ENCODE measurements around the gene TMCC3.
"Not testable (repeated sequence)": the region's sequence is repeated elsewhere in the genome, so short reads cannot be mapped to it uniquely, and the experiment has no call there.

TMCC3 gene

DNA sequence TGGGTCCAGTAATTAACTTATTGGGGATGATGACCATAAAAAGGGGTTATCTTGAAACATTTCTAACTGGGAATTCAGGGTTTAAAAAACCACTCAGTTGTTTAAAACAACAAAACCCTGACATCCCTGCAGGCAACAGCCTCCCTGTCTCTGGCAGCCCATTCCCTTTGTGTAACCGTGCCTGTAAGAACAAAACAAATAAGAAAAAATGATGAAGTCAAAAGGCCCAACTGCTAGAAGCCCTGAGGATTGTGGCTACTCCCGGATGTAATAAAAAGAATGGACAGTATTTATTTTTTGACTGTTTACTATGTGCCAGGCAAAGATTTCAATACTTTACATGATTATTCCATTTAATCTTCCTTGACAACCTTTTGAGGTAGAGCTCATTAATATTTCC, 75.3 kb downstream of the TMCC3 start:
- no peak for DNase-seq (ENCODE audit: low read depth in 3 of 3, low spot score in 1 of 3)

DNA sequence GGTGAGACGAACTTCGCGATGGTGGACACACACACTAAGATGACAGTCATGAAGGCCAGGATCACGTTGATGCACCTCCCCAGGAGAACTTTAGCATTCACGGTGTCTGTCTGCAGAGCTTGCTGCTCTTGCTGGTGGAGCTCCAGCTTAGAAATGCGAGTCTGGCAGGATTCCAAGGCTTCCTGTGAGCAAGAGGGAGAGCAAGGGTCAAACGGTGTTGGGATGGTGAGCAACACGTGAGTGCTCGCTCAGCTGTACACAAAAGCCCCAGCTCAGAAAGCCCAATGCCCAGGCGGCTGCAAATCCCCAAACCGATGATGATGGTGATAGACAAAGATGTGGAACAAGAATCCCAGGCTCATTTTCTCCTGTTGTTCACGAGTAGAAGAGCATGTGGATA, 78.8 kb downstream of the TMCC3 start:
- no peak for DNase-seq (ENCODE audit: low read depth in 3 of 3, low spot score in 1 of 3)

DNA sequence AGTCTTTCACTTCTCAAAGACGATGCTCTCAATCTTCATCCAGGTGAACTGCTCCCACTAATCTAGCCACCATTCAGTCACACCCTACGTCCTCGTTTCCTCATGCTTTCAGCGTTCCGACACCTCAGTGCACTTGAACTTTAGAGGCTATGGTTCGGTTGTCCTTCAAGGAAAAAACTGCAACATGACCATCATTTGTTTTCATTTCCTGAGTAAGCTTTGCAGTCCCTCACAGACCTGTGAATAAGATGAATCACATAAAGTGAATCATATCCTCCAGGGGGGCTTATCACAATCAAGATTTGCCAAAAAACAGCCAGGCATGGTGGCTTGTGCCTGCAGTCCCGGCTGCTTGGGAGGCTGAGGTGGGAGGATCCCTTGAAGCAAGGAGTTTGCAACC, 80.2 kb downstream of the TMCC3 start:
- DNase-seq (ENCODE audit: low read depth in 3 of 3, low spot score in 1 of 3), result no peak

DNA sequence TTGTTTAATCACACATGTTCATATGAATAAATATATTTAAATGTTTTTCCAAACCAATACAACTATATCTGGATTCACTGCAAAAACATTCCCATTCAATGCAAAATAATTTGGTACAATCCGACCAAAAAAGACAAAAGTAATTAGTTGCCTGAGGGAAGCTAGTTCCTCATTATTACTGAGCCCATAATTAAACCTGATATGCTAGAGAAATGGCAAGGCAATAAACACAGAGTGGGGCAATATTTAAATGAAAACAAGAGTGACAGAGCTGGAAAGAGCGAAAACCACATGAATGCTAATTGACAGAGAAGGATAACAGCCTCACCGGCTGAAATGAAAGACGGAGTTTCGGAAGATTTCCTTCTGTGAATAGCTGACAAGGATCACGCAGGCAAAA, 82.6 kb downstream of the TMCC3 start:
- DNase-seq (ENCODE audit: low read depth in 3 of 3, low spot score in 1 of 3), result no peak

DNA sequence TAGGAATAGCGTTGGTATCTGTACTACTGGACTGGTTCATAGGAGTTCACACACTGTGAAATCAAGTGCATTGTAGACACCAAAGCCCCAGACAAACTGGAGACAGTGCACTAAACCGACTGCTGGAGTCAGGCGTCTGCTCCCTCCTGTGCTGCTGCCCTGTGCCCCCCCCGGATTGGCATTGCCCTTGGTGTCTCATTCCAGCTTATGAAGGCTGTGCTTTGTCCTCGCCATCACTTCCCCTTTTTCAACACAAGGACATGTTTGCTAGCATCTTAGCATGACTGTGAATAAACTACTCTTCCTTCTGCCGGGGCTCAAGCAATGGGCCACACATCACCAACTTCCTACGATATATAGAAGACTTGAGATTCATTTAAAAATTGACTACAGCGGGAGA, 84.0 kb downstream of the TMCC3 start:
- no peak for DNase-seq (ENCODE audit: low read depth in 3 of 3, low spot score in 1 of 3)

DNA sequence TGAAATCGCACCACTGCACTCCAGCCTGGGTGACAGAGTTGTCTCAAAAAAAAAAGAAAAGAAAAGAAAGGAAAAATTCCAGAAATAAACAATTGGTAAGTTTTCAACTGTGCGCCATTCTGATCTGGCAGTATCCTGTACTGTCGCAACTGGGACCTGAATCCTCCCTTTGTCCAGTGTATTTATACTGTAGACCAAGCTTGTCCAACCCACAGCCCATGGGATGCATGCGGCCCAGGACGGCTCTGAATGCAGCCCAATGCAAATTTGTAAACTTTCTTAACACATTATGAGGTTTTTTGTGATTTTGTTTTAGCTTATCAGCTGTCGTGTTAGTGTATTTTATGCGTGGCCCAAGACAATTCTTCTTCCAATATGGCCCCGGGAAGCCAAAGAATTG, 84.7 kb downstream of the TMCC3 start:
- DNase-seq (ENCODE audit: low read depth in 3 of 3, low spot score in 1 of 3), result no peak

DNA sequence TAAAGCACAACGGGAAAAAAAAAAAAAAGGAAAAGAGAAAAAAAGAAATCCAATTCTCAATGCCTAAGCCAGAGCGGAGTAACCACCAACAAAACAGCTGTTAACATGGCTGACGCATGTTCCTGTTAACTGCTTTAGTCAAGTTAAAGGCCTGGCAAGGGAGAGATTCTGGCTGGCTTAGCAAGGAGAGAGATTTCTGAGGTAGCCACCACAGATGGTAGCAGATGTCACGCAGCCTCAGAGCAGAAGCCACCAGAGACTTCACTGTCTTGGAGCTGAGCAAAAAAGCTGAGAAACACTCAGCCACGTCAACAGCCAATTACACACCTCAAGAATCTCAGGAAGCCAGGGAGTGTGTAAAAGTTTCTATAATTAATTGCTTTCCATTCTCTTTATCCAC, 87.1 kb downstream of the TMCC3 start:
- no peak for DNase-seq (ENCODE audit: low read depth in 3 of 3, low spot score in 1 of 3)

DNA sequence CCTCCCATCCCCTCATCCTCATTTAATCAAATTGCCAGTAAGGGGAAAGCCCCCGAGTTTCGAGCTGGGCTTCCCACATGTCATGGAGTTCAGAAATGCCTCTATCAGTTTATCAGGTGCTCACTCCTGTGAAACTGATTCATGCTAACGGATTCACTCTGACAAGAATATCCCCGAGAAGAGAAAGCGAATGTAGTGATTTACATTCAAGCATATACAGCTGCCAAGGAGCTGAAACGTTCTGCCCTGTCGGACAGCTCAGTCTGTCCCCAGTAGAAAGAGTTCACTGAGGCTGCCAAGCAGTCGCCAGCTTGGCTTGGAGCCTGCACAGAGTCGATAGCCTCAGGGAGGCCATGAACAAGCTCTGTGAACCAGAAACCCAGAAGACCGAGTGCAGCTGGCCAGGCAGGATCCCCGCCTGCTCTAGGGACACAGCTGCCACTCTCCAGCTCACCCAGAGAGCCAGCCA, 88.4 kb downstream of the TMCC3 start:
- DNase-seq (ENCODE audit: low read depth in 3 of 3, low spot score in 1 of 3), result no peak

DNA sequence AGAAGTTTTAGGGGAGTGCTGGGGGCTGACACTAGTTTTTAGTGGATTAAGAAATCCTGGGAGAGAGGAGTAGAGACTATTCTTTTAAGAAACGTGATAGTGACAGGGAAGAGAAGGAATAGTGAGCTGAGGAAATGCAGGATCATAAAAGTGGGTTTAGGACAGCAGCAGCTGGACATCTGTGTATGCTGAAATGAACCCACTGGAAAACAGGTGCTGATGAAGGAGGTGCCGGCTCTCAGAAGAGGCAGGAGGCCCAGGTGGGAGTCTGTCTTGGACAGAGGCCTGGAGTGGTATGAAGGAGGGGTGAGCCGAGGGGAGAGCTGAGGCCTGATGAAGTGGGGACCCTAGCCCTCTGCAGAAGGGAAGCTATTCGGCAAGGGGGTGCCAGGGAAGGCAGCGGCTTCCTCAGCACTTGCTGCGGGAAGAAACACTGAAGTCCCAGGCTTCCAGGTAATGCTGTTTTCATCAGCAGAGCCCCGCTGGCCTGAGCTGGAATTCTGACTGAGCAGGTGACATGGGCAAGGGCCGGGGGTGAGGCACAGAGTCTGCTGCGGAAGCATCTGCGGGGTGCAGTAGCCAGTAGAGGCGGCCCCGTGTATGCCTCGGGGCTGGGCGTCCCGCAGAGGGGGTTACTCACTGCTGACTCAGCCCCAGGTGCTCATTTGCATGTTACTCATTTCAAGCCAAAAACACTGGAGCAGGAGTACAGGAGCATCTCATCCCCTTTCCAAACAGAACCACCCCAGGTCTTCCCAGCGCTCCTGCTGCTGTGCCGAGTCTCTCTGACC, 89.7 kb downstream of the TMCC3 start:
- no peak for DNase-seq (ENCODE audit: low read depth in 3 of 3, low spot score in 1 of 3)

DNA sequence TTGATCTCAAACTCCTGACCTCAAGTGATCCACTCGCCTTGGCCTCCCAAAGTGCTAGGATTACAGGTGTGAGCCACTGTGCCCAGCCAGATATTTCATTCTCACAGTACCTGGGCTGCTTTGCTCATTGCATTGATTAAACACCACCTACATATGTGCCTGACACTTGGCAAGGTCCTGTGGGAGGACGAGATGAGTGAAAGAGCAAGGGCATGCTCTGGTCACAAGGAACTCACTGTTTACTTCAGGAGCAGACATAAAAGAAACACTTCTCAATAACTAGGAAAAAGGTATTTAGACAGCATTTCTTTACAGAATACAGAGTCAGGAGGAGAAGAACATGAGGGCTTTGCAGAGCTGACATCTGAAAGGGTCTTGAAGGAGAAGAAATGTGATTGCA, 91.7 kb downstream of the TMCC3 start:
- DNase-seq (ENCODE audit: low read depth in 3 of 3, low spot score in 1 of 3), result no peak

DNA sequence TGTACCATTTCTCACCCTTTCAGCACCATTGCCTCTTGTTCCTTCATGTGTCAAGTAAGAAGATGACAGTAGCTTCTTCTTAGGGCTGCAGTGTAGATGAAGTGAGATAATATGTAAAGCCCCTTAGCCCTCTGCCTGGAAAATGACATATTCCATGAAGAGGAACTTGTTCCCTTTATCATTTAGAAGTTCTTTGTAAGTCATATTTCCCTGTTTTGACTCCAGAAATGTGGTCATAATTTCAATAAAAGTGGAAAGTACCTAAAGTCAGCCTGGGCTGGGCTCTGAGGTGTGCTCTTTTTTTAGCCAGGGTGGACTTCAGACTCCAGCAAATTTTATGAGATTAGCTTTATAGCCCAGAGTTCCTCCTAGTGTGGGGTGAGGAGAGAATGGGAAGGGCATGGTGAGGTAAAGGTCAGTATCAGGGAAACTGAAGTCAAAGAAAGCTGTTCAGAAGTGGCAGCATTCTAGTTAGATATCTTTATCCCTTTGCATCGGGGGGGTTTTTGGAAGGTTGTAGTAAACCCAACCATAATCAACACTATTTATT, 92.5 kb downstream of the TMCC3 start:
- no peak for DNase-seq (ENCODE audit: low read depth in 3 of 3, low spot score in 1 of 3)

DNA sequence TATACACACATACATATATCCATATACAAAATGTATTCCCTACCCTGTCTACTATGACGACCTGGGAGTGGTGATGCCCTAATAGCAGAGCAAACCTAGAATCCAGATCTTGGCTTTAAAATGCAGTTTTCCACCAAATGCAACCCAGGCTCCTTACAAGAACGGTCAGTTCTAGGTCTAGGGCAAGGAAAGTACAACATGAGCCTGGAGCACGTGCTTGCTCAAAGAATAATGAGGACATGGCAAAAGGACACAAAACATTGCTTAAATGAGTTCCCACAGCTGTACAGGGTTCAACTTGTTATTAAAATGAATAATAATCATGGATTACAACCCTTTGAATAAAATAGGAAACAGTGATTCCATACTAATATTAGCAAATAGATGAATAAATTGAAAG, 94.7 kb downstream of the TMCC3 start:
- no peak for DNase-seq (ENCODE audit: low read depth in 3 of 3, low spot score in 1 of 3)

DNA sequence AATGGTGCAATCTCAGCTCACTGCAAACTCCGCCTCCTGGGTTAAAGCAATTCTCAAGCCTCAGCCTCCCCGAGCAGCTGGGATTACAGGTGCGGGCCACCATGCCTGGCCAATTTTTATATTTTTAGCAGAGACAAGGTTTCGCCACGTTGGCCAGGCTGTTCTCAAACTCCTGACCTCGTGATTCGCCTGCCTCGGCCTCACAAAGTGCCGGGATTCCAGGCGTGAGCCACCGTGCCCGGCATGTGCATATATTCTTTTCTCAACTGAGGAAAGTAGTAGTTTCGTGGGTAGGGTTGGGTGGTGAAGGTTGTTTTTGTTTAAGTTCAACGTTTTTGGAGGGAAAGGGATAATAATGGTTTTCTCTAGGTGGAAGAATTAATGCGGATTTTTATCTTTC, 96.5 kb downstream of the TMCC3 start:
- no peak for DNase-seq (ENCODE audit: low read depth in 3 of 3, low spot score in 1 of 3)

DNA sequence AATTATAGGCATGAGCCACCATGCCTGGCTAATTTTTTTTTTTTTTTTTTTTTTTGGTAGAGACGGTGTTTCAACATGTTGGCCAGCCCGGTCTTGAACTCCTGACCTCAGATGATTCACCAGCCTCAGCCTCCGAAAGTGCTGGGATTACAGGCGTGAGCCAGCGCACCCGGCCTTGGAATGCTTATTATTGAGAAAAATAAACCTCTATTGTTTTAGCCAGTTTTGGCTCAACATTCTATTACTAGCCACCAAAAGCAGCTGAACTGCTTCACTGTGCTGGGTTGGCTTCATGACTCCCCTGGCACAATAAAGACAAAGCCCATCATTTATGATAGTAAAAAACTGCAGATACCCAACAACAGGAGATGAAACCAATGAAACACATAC, 97.2 kb downstream of the TMCC3 start:
- DNase-seq (ENCODE audit: low read depth in 3 of 3, low spot score in 1 of 3), result no peak

DNA sequence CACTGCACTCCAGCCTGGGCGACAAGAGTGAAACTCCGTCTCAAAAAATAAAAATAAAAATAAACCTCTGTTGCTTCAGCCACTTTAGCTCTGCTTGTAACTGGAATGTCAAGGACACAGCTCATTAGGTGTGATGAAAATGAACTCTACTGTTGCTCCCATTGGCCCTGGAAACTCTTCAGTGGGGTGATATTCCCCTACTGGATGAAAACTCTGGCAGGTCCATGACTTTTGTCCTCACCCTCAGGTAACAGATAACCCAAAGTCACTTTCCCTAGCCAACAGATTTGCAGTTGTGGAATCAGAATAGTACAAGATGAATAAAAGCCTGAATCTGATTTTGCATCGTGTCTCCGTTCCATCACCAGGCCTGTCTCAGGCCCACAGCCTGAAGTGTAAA, 98.5 kb downstream of the TMCC3 start:
- no peak for DNase-seq (ENCODE audit: low read depth in 3 of 3, low spot score in 1 of 3)

DNA sequence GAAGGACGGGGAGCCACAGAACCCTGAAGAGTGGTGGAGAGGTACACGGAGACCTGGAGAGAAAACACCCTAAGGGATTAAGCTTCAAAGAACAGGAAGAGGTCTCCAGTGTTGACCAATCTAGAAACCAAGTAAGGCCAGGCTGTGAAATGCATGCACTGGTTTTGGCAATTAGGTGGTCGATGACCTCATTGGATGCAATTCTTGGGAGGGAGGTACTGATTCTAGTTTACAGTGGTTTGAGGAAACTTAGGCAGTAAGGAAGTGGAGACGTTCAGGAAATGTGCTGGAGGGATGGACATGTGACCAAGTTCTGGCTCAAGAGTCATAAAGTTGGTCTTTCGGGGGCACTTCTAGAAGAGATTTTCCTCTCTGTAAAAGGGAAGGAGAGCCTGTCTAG, 99.4 kb downstream of the TMCC3 start:
- no peak for DNase-seq (ENCODE audit: low read depth in 3 of 3, low spot score in 1 of 3)

DNA sequence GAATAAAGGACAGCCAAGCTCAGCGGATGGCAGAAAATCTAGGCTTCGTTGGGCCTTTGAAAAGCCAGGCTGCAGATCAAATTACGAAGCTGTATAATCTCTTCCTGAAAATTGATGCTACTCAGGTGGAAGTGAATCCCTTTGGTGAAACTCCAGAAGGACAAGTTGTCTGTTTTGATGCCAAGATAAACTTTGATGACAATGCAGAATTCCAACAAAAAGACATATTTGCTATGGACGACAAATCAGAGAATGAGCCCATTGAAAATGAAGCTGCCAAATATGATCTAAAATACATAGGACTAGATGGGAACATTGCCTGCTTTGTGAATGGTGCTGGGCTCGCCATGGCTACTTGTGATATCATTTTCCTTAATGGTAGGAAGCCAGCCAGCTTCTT, 101.5 kb downstream of the TMCC3 start:
- not testable (repeated sequence) for DNase-seq (ENCODE audit: low read depth in 3 of 3, low spot score in 1 of 3)

DNA sequence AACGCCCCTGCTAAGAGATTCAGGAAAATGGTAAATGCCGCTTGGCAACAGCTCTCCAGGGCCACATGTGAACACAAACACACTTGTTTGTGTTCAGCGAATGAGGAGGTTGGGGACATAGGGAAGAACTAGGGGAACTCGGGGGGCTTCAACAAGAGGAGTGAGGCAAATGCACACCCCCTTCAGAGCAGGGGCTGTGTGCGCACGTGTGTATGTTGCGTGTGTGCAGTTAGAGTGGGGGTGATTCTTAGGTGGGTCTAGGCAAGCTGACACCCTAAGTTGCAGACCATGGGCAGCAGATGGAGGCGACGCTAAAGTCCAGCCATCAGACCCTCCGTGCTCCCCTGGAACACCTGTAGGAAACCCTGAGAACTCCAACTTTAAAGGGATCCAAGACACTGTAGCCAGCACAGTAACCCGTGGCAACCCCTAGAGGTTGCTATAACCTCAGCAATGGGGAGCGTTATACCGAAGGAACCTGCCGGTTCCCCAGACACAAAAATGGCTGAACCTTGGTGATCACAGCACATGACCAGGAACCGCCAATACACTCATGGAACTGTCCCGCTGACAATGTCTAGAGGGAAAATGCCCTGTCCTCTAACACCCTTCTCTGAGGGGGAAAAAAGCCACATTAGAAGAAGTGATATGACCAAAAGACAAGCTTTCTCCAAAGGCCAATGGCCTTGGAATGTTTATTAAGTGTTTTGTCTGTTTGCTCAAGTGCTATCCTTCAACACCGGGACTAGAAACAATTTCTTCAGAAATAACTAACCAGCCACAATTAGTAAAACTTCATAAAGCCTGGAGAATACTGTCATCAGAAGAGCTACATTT, 104.2 kb downstream of the TMCC3 start:
- no peak for DNase-seq (ENCODE audit: low read depth in 3 of 3, low spot score in 1 of 3)

DNA sequence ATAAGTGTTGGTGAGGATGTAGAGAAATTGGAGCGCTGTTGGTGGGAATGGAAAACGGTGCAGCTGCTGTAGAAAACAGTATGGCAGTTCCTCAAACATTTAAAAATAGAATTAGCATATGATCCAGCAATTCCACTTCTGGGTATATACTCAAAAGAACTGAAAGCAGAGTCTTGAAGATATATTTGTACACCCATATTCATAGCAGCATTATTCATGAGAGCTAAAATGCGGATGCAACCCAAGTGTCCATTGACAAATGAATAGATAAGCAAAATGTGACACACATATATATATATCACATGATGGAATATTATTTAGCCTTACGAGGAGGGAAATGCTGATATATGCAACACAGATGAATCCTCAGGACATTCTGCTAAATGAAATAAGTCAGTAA, 106.0 kb downstream of the TMCC3 start:
- DNase-seq (ENCODE audit: low read depth in 3 of 3, low spot score in 1 of 3), result no peak

DNA sequence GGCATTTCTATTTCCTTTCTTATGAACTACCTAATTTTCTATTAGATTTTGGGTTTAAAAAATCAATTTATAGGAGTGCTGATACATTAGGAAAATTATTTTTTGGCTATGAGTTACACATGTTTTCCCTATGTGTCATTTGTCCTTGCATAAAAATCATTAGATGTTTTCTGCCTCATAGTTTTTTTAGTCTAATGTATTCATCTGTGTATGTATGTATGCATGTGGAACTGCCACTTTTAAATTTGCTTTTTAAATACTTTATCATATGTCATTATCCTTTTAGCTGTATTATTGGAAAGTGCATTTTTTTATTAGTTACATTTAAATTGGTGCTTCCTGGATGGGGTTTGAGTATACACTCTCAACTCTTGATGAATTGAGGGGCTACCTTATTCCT, 112.0 kb downstream of the TMCC3 start:
- no peak for DNase-seq (ENCODE audit: low read depth in 3 of 3, low spot score in 1 of 3)

DNA sequence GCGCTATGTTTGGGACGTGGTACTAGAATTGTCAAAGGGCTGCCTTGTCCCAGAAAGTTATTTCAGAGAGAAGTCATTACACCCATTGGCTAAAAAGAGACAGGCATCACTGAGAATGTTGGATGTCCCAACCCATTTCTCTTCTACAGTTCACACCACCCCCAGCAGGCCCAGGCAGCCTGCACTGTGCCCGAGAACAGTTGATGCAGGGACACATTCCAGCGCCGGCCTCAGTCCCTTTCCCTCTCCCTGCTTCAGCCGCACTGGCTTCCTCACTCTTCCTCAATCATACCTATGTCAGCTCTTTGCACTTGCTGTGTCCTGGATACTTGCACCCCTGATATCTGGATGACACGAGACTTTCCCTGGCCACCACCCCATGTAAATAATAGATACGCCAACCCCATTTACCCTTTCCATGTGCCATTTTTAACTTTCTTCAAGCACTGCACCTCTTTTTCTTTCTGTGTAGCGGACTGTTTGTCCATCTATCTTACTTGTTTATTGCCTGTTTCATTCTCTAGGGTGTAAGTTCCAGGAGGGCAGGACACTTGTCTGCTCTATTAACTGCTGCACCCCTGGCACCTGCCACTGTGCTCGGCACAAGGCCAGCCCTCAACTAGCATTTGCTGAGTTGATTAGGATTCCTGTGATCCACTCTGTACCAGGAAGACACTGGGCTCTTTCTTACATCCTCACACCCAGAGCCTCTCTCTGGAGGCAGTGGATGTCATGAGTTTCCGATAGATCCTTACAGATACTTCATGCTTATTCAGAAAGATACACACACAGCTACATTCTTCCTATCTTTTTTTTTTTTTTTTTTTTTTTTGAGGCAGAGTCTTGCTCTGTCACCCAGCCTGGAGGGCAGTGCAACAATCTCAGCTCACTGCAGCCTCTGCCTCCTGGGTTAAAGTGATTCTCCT, 114.1 kb downstream of the TMCC3 start:
- DNase-seq (ENCODE audit: low read depth in 3 of 3, low spot score in 1 of 3), result no peak
